ENCODE data around the gene TOP3B.

DNA sequence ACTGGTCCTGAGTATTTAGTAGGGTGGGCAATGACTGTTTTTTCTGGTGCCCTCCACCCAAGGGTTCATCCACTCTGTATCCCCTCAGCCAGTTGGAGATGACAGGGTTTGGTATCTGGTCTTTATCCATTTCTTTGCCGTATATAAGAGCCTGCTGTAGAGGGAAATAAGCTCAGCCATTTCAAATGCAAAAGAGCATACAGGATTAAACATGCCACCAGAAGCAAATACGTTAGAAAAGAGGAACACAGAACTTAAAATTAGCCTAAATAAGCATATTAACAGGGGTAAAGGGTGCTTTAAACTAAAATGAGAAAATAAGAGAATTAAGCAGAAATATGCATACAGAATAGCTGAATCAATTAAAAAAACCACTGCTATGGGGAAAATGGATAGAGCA, 27.8 kb upstream of the TOP3B start:
- no peak for TF ChIP-seq CEBPB (tag; IDR thresholded peaks at IDR 0.05)
- no peak for TF ChIP-seq ZSCAN29 (IDR thresholded peaks at IDR 0.05)
